ENCODE data around the gene CLHC1. TPM values are rescaled to one million over a fixed set of nuclear protein-coding genes. Genes with fewer than 3 reads are reported as not detected.

CLHC1 gene
- polyA plus RNA-seq, 4 donors: 14.5 to 42.5 (median 27.2) TPM

GRCh38 chr2:55173438-55174054 is 58.5 kb downstream of the CLHC1 start:
- DNase-seq (ENCODE audit: low read depth in 4 of 4, low spot score in 2 of 4): no peak

DNA sequence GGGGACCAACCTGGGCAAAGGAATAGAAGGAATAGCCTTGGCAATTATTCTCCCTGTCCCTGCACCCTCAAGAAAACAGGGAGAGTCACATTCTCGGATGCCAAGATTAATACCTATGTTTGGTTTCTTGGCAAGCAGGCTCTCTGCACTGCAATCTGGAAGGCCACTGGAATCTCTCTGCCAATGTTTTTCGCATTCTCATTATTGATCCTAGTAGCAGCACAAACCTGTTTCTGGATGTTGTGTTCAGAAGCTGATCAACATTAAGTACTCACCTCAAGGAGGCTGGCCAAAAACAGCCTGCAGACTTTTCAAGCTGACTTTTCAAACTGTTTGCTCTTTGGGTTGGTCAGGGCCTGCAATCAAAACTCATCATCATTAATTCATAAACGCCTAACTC is 62.2 kb downstream of the CLHC1 start:
- DNase-seq (ENCODE audit: low read depth in 4 of 4, low spot score in 2 of 4): no peak

- DNase-seq (ENCODE audit: low read depth in 4 of 4, low spot score in 2 of 4): no peak
Measured at GRCh38 chr2:55169359-55169758, 62.7 kb downstream of the CLHC1 start.

GRCh38 chr2:55168221-55169154 is 63.6 kb downstream of the CLHC1 start:
- DNase-seq (ENCODE audit: low read depth in 4 of 4, low spot score in 2 of 4): peak in 1 of 4 donors; percentile 44

DNA sequence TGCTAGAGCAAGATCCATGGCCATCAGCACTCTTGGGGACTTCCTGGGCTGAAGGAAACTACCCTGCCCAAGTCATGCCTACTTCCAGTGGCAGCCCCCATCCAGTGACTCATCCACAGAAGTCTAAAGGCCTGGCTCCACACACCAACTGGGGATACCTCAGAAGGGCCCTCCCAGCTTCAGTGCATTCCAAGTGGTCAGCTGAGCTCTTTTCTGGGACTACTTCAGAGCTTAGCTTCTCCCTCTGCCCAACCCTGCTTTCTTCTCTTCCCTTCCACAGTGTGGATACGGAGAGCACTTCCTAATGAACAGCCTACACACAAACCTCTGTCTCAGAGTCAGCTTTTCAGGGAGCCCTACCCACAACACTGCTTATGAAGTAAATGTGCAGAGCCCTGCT is 66.5 kb downstream of the CLHC1 start:
- no peak for DNase-seq (ENCODE audit: low read depth in 4 of 4, low spot score in 2 of 4)

DNA sequence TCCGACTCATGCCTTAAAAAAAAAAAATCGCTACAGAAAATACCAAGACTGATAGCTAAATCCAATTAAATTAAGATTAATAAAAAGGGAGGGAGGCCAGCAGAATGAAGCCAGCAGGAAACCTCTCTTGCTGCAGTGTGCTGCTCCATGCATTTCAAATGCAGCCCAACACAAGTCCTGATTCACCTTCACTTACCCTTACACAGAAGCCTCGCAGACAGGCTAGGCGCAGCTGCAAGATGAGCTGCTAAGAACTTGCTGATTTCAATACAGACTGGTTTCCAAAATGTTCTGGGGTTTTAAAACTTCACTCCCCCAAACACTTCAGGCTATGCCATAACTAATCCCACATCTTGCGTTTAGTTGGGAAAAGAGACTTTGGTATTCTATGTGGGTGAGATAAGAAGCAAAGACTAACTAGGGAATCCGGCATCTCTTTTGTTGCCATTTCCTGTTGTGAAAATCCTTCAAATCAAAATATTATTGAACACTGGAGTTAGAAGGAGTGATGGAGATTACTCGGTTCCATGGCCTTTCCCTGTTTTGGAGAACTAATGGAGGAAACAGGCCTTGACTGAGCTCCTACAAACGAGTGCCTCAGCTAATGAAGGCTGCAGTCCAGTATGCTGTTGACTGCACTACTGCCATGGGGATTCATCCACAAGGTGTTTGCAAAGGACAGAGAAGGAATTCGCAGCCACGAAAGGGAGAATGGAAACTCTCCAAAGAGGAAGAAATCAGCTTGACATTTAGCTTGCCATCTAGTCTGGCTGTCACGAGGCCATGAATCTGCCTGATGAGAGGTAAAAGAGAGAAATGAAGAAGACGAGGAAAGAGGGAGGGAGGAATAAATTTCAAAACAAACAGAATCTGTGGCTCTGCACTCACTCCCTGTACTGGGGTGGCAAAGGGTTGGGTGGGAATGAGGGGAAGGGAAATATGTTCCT is 67.3 kb downstream of the CLHC1 start:
- no peak for DNase-seq (ENCODE audit: low read depth in 4 of 4, low spot score in 2 of 4)

- no peak for DNase-seq (ENCODE audit: low read depth in 4 of 4, low spot score in 2 of 4)
Measured at GRCh38 chr2:55163941-55164390, 68.1 kb downstream of the CLHC1 start.

DNA sequence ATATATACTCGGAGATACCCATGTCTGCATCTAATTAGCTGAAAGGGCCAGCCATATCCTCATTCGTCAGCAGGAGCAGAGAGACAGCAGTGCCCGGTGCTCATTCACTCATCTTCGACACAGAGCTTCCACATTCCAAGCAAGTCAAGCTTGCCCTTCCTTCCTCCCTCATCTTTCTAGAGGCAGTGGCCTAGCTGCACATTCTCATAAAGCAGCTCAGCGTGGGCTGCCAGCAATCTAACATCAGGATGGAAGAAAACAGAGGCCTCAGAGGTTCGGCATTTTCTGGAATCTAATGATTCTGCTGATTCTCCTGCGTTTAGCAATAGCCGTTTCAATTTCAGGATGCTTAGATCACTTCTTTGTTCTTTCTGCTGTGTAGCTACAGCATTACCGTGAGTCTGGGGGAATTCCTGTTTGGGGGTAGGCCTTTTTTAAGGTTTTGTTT is 68.8 kb downstream of the CLHC1 start:
- DNase-seq (ENCODE audit: low read depth in 4 of 4, low spot score in 2 of 4): peak in 1 of 4 donors; percentile 34

DNA sequence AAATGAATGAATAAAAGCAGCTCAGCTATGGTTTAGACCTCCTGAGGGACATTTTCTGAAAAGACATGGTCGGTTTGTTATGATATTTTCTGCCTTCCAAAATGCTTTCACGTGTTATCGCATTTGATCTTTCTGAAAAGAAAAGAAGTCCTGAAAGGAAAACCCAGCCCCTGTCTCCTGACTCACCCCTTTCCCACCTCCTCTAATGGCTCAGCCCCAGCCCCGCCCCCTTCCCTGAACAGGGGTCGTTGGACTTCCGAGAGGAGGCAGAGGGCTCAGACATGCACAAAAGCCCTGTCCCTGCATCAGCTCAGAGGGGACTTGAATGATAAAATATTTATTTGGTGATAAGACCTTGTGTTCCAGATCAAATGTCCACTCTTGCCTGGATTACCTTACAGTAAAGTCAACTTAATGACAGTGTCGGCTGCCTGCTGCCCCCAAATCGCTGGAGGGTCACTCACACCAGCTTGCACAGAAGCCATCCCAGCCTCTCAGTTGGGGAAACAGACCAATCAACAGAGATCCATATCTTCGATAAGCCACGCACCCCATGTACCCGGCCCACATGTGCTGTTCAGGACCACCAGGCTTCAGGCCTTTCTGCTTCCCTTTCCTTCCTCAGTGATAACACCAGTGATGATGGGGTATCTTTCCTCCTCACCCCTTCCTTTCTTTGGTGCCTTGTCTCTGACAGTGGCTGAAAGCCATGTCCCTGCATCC is 69.6 kb downstream of the CLHC1 start:
- no peak for DNase-seq (ENCODE audit: low read depth in 4 of 4, low spot score in 2 of 4)

GRCh38 chr2:55161295-55162210 is 70.5 kb downstream of the CLHC1 start:
- no peak for DNase-seq (ENCODE audit: low read depth in 4 of 4, low spot score in 2 of 4)

DNA sequence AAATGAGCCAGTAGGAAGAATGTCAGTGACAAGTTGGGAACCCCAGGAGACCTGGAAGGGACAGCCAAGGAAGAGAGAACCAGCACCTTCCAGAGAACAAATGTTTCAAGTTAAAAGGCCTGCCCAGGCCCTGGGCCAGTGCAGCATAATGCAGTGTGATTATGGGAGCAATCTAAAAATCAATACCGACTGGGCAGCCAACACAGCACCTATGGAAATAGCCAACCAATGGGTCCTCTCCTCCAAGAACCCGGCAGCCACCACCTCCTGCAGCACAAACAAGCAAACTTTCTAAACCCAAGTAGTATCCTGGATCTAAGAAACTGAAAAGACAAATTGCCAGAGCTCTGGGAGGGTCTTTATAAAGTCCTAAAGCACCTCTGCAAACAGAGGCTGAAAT is 71.7 kb downstream of the CLHC1 start:
- DNase-seq (ENCODE audit: low read depth in 4 of 4, low spot score in 2 of 4): no peak

GRCh38 chr2:55159752-55160151 is 72.3 kb downstream of the CLHC1 start:
- no peak for DNase-seq (ENCODE audit: low read depth in 4 of 4, low spot score in 2 of 4)

- DNase-seq (ENCODE audit: low read depth in 4 of 4, low spot score in 2 of 4): no peak
Measured at GRCh38 chr2:55159037-55159651, 72.9 kb downstream of the CLHC1 start.

GRCh38 chr2:55158111-55158814 is 73.8 kb downstream of the CLHC1 start:
- DNase-seq (ENCODE audit: low read depth in 4 of 4, low spot score in 2 of 4): no peak

DNA sequence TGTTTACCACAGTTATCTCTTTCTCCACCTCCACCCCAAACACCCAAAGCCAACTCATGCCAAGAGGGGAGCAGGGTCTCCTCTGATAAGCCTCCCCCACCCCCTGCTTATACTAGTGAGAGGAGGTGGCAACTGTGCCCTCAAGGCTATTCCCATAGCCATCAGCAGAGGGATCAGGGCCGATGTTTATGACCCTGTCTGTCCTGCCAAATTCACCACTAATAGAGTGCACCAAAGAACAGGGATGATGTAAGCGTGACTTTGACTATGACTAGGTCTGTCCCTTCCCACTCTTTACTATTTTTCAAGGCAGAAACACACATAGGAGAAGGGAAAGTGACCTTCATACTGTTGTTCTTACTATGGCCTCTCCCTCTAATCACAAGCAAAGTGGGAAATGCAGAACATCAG is 74.6 kb downstream of the CLHC1 start:
- DNase-seq (ENCODE audit: low read depth in 4 of 4, low spot score in 2 of 4): no peak

DNA sequence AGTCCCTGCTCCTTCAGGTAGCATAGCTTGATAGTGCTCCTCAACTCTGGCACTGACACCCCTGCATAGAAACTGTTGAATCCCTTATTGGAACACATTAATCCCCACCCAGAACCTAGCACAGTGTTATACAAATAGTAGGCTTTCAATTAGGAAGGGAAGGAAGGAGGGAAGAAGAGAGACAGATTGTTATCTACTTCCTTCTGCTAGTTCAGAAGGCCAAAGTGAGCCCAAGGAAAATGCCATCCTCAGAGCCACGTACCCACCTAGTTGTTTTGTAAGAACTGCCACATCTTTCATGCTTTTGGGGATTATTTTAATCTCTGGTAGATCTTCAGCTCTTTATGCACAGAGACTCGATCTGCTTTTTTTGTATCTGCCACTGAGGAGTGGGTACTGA is 75.1 kb downstream of the CLHC1 start:
- no peak for DNase-seq (ENCODE audit: low read depth in 4 of 4, low spot score in 2 of 4)

DNA sequence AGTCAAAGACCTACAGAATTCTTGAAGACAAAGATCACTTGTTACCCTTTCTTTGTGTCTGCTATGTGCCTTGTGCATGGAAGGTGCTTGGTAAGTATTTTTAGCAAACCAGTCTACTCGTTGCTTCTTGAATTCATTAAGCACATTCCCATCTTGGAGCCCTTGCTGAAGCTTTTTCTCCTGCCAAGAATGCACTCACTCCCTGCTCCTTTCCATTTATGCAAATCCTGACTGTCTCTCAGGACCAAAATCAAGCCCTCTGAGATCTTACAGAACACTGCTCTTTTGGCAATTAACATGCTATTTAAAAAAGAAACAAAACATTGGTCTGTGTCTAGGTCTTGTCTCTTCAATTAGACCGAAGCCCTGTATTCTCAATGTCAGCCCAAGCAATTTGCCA is 75.8 kb downstream of the CLHC1 start:
- DNase-seq (ENCODE audit: low read depth in 4 of 4, low spot score in 2 of 4): no peak

- DNase-seq (ENCODE audit: low read depth in 4 of 4, low spot score in 2 of 4): no peak
Measured at GRCh38 chr2:55155764-55156281, 76.3 kb downstream of the CLHC1 start.
